ENCODE measurements around the gene BRINP1.

The BRINP1 gene

GRCh38 chr9:119126040-119126439 lies 243.2 kb downstream of the BRINP1 start:
- no peak for DNase-seq (ENCODE audit: low read depth)

GRCh38 chr9:119121899-119122298 lies 247.3 kb downstream of the BRINP1 start:
- no peak for DNase-seq (ENCODE audit: low read depth)

- DNase-seq (ENCODE audit: low read depth): no peak
These were observed 251.8 kb downstream of the BRINP1 start for GRCh38 chr9:119117409-119117808.

All from CMK (cell line).